ENCODE data around the gene CLIC6. TPM values are rescaled to one million over a fixed set of nuclear protein-coding genes. Genes with fewer than 3 reads are reported as not detected.

The CLIC6 gene
- total and polyA plus RNA-seq, 4 donors: 15.1 to 63.9 (median 30.6) TPM

DNA sequence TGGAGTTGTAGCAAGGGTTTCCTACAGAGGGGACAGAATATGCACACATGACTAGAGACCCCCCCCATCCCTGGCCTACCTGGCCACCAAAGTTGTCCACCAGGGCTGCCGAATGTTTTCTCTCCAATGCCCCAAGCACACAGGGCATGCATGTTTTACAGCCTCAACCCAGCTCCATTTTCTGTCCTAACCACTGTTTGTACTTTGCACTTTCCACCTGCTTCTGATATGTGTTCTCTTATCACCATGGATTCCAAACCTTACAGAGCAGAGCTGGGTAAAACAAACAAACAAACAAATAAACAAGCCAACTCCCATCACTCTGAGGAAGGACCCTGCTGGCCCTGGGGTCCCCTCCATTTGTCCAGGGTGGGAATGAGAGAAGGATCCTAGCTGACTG lies 27.3 kb downstream of the CLIC6 start:
- H3K27me3 ChIP-seq (ENCODE audit: control insufficient read depth in 3 of 3, insufficient read depth in 3 of 3, low read length in 2 of 3): no peaks in the 10 kb centered on the region
- H3K4me1 ChIP-seq (ENCODE audit: control insufficient read depth in 5 of 5, insufficient read depth in 5 of 5, low read length in 5 of 5): peaks cover 0 to 6% (median 0%) of the 10 kb centered on the region in 5 donors
- WGBS, 2 donors: 96 to 100% methylated on average over 1 of the region's 1 CpG
- TF ChIP-seq CTCF (IDR thresholded peaks at IDR 0.05; ENCODE audit: control extremely low read depth, extremely low read depth): no peak
- ATAC-seq (ENCODE audit: insufficient read depth, low FRiP score) (no peak), DNase-seq (no peak)
- H3K9me3 ChIP-seq (ENCODE audit: control insufficient read depth in 4 of 4, insufficient read depth in 3 of 4, low read length in 3 of 4): peaks cover 0 to 2% (median 0%) of the 10 kb centered on the region in 4 donors
- no peak overlapping the region for H3K4me3 ChIP-seq
- no peaks in the 10 kb centered on the region for H3K36me3 ChIP-seq (ENCODE audit: control insufficient read depth in 4 of 4, insufficient read depth in 4 of 4, low read length in 4 of 4)
- no peak overlapping the region for H3K27ac ChIP-seq (ENCODE audit: low read depth in 1 of 2, low read length in 1 of 2)
- H3K9ac ChIP-seq (ENCODE audit: insufficient read depth in 1 of 2, low read length in 2 of 2): no peak overlapping the region

DNA sequence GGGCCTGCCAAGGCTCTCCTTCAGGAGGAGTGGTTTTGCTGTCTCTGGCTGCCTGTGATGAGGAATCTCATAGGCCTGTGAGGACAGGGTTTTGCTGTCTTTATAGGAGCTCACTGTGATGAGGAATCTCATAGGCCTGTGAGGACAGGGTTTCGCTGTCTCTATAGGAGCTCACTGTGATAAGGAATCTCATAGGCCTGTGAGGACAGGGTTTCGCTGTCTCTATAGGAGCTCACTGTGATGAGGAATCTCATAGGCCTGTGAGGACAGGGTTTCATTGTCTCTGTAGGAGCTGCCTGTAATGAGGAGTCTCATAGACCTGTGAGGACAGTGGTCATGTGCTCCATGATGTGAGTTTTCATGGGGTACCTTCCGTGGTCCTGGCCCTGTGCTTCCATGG lies 29.0 kb downstream of the CLIC6 start:
- WGBS, 2 donors: 95 to 96% methylated on average over 3 of the region's 3 CpGs
- Histone ChIP-seq H3K4me3 (no peak overlapping the region), H3K36me3 (ENCODE audit: control insufficient read depth in 4 of 4, insufficient read depth in 4 of 4, low read length in 4 of 4) (no peaks in the 10 kb centered on the region), H3K4me1 (ENCODE audit: control insufficient read depth in 5 of 5, insufficient read depth in 5 of 5, low read length in 5 of 5) (peaks cover 0 to 4% (median 0%) of the 10 kb centered on the region in 5 donors), H3K9me3 (ENCODE audit: control insufficient read depth in 4 of 4, insufficient read depth in 3 of 4, low read length in 3 of 4) (peaks cover 0 to 2% (median 0%) of the 10 kb centered on the region in 4 donors), H3K27ac (ENCODE audit: low read depth in 1 of 2, low read length in 1 of 2) (no peak overlapping the region), H3K9ac (ENCODE audit: insufficient read depth in 1 of 2, low read length in 2 of 2) (no peak overlapping the region), H3K27me3 (ENCODE audit: control insufficient read depth in 3 of 3, insufficient read depth in 3 of 3, low read length in 2 of 3) (no peaks in the 10 kb centered on the region)
- ATAC-seq (ENCODE audit: insufficient read depth, low FRiP score) (no peak), DNase-seq (no peak)
- no peak for TF ChIP-seq CTCF (IDR thresholded peaks at IDR 0.05; ENCODE audit: control extremely low read depth, extremely low read depth)

- 70 to 82% methylated on average over 7 of the region's 7 CpGs for WGBS, 2 donors
- H3K27ac ChIP-seq (ENCODE audit: low read depth in 1 of 2, low read length in 1 of 2): no peak overlapping the region
These were observed 29.6 kb downstream of the CLIC6 start for GRCh38 chr21:34698270-34699015.

More at GRCh38 chr21:34698270-34699015, 29.6 kb downstream of the CLIC6 start:
- Histone ChIP-seq H3K9ac (ENCODE audit: insufficient read depth in 1 of 2, low read length in 2 of 2) (no peak overlapping the region), H3K4me1 (ENCODE audit: control insufficient read depth in 5 of 5, insufficient read depth in 5 of 5, low read length in 5 of 5) (peaks cover 0 to 4% (median 0%) of the 10 kb centered on the region in 5 donors), H3K36me3 (ENCODE audit: control insufficient read depth in 4 of 4, insufficient read depth in 4 of 4, low read length in 4 of 4) (no peaks in the 10 kb centered on the region), H3K27me3 (ENCODE audit: control insufficient read depth in 3 of 3, insufficient read depth in 3 of 3, low read length in 2 of 3) (no peaks in the 10 kb centered on the region), H3K4me3 (no peak overlapping the region), H3K9me3 (ENCODE audit: control insufficient read depth in 4 of 4, insufficient read depth in 3 of 4, low read length in 3 of 4) (peaks cover 0 to 2% (median 0%) of the 10 kb centered on the region in 4 donors)
- no peak for TF ChIP-seq CTCF (IDR thresholded peaks at IDR 0.05; ENCODE audit: control extremely low read depth, extremely low read depth)
- DNase-seq: no peak
- ATAC-seq (ENCODE audit: insufficient read depth, low FRiP score): no peak
